ENCODE results near the gene ZNF512B.

DNA sequence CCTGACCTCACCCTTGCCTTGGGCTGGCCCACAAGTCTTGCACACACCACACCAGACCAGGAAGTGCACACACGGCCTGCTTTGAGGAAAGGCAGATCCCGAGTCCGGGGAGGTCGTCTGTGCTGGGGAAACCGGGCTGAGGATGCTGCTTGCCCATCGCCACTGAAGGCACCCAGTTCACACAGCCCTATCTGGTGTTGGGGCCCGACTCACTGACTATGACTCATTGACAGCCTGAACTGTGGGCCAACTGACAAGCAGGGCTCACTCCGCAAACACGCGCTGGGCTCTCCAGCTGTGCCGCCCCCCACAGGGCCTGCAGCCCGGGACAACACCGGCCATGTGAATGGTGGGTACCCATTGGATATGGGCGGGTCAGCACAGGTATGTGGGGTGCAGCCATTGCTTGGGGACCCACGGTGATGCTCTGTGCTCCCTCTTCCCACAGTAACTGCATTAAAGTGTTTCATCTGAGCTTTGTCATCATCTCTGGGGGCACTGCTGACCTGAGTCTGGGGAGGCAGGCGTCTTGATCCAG lies 8.1 kb upstream of the ZNF512B start:
- TF ChIP-seq, protein P1, sequence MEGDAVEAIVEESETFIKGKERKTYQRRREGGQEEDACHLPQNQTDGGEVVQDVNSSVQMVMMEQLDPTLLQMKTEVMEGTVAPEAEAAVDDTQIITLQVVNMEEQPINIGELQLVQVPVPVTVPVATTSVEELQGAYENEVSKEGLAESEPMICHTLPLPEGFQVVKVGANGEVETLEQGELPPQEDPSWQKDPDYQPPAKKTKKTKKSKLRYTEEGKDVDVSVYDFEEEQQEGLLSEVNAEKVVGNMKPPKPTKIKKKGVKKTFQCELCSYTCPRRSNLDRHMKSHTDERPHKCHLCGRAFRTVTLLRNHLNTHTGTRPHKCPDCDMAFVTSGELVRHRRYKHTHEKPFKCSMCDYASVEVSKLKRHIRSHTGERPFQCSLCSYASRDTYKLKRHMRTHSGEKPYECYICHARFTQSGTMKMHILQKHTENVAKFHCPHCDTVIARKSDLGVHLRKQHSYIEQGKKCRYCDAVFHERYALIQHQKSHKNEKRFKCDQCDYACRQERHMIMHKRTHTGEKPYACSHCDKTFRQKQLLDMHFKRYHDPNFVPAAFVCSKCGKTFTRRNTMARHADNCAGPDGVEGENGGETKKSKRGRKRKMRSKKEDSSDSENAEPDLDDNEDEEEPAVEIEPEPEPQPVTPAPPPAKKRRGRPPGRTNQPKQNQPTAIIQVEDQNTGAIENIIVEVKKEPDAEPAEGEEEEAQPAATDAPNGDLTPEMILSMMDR (IDR thresholded peaks at IDR 0.05): no peak
- no peak for TF ChIP-seq ZFX (IDR thresholded peaks at IDR 0.05; ENCODE audit: borderline replicate concordance)
